ENCODE measurements around the gene DSCAML1. TPM values are rescaled to one million over a fixed set of nuclear protein-coding genes. Genes with fewer than 3 reads are reported as not detected.

Gene DSCAML1
- total RNA-seq, 1 donor from 2014 or later = 6.1 TPM

DNA sequence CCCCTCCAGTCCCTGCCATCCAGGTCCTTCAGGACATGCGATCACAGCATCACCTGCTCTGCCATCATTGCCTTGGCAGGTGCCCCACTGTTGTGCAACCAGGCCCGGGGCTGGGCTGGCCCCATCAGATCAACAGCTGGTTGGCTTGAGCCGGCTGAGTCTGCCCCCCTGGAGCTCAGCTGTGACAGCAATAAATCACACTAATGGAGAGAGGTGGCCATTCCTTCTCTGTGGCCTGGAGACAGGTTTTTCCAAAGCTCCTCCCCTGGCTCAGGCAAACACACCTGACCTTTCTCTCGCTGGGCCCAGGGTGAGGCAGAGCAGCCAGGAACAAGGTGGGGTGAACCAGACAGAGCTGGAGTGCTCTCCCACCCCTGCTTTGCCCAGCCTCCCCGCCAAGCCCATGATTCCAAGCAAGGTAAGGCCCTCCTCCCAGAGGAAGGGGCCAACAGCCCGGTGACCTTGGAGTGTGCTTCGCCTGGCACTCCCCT is 36.4 kb upstream of the DSCAML1 start:
- DNase-seq (ENCODE audit: low spot score in 2 of 2) (no peak), FAIRE-seq (no peak)

DNA sequence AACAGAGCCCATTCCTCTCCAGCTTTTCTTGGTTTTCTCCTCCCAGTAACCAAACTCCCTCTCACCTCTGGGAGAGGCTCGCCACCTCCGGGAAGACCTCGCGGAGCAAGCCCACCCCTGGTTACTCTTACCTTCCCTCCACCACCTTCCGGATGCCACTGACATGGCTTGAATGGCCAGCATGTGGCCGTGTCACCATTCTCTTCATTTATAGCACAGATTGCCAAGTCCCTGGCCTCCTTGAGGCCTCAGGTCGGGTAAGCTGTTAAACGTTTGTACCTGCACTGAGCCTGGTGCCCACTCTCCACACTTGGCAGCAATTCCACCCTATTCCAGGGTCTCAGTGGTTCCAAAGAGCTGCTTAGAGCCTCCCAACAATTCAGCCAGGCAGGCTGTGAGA is 35.5 kb upstream of the DSCAML1 start:
- no peak for FAIRE-seq

DNA sequence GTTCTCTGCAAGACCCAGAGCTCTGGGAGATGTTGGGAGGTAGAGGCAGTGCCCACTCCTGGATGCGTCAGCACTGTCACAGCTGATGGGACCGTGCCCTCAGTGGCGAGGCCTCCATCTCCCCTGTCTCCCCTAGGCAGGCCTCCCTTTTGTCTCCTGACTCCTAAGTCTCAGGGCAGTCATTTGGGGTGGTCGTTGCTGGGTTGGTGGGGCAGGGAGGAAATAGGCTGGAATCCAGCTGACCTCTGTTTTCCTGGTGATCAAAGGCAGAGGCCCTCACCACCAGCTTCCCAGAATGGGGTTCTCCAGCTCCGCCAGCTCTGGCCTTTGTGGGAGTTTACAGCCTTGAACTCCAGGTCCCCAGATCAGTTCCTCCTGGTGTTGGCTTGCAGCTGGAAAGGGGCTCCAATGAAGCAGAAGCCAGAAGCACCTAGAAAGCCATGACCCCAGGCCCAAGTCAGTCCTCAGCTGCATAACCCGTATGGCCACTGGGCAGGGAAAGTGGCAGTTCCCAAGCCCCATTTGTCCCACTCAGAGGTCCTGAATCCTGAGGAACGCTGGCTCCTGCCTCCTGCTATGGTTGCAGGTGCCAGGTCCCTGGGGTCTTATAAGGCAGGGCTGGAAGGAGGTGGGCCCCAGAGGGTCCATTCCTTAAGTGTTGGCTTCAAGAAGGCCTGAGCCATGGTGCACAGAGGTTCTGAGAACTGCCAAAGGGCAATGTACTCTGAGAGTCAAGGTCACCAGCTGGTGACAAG is 34.8 kb upstream of the DSCAML1 start:
- DNase-seq (ENCODE audit: low spot score in 2 of 2) = no peak
- no peak for FAIRE-seq

More for the DNA sequence above, 35.5 kb upstream of the DSCAML1 start:
- DNase-seq (ENCODE audit: low spot score in 2 of 2) = no peak

DNA sequence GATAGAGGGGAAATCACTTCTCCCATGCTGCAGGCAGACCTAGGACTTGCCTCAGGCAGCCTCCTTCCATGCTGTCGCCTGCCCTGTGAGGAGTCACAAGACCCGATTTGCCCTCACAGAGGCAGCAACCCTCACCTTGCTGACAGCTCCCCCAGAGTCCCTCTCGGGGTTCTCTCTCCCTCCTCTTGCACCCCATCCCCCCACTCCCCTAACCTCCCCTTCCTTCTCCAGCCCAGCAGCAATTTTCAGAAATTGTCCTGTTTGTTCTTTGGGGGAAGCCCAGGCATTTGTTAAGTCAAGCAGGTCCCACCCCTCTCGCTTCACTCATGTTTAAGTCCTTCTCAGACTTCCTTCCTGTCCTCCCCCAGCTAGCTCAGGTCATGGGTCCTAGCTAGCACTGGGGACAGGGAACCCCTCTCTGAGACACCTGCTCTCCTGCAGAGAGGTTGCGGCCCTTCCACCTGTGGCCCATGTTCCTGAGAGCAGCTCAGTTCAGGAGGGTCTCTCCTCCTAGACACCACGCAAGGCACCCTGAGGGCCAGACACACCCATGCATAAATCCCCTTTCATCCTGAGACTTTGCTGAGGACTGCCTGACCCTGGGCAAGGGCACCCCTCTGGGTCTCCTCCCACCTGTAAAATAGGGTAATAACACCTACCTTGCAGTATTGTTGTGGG is 33.8 kb upstream of the DSCAML1 start:
- FAIRE-seq (no peak), DNase-seq (ENCODE audit: low spot score in 2 of 2) (no peak)

DNA sequence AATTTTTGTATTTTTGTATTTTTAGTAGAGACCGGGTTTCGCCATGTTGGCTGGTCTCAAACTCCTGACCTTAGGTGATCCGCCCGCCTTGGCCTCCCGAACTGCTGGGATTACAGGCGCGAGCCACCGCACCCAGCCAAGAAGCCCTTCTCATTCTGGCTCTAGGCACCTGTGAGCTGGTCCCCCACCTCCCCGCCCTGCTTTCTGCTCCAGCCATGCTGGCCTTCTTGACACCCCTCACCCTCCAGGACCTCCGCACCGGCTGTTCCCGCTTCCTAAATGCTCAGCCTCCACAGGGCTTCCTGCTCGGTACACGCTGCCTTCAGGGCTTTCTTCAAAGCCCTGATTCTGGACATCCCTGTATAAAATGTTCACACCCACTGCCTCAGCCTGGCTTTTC is 33.1 kb upstream of the DSCAML1 start:
- no peak for DNase-seq (ENCODE audit: low spot score in 2 of 2)
- no peak for FAIRE-seq

DNA sequence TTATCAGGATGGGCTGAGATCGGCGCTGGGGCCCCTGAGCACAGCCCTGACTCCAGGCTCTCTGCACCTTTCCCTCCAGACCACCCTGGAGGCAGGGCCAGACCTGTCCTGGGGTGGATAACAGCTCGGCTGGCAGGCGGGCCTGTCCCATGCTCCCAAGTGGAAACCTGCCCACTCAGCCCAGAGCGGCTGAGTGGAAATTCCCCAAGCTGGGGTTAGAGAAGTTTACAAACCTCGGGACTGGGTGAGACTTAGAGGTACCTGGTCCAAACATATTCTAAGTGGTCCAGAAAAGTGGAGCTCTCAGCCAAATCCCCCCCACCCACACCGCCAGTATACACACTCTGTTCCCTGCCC is 32.3 kb upstream of the DSCAML1 start:
- DNase-seq (ENCODE audit: low spot score in 2 of 2) (no peak), FAIRE-seq (no peak)

DNA sequence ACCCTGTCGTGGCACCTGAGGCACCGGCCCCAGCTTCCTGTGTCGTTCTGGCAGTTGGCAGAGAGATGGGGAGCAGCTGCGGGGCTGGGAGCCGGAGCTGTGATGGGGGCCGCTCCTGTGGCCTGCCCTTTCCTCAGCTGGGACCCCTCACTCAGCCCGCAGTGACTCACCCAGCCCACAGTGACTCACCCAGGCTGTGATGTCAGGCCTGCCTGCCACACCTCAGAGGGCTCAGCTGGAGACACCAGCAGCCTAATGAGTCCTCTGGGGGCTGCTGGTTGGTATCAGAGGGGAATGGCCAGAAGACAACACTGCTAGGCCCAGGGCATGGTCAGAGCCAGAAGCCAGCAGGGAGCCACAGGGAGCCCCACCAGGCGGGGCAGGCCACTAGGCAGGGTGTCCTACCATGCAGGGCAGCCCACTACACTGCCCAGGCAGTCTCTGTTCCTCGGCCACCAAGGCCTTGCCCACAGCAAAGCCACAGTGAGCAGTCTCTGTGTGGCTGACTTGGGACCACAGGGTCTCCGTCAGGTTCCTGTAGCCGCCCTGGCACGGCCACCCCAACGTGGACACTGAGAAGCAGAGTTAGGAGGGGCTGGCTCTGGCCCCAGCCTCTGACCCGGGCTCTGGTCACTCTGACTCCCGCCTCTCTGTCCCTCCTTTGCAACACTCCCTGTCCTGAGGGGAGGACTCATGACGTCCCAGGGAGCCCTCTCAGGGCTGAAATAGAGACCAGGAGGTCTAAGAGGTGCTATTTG is 31.8 kb upstream of the DSCAML1 start:
- DNase-seq (ENCODE audit: low spot score in 2 of 2) = no peak
- no peak for FAIRE-seq

DNA sequence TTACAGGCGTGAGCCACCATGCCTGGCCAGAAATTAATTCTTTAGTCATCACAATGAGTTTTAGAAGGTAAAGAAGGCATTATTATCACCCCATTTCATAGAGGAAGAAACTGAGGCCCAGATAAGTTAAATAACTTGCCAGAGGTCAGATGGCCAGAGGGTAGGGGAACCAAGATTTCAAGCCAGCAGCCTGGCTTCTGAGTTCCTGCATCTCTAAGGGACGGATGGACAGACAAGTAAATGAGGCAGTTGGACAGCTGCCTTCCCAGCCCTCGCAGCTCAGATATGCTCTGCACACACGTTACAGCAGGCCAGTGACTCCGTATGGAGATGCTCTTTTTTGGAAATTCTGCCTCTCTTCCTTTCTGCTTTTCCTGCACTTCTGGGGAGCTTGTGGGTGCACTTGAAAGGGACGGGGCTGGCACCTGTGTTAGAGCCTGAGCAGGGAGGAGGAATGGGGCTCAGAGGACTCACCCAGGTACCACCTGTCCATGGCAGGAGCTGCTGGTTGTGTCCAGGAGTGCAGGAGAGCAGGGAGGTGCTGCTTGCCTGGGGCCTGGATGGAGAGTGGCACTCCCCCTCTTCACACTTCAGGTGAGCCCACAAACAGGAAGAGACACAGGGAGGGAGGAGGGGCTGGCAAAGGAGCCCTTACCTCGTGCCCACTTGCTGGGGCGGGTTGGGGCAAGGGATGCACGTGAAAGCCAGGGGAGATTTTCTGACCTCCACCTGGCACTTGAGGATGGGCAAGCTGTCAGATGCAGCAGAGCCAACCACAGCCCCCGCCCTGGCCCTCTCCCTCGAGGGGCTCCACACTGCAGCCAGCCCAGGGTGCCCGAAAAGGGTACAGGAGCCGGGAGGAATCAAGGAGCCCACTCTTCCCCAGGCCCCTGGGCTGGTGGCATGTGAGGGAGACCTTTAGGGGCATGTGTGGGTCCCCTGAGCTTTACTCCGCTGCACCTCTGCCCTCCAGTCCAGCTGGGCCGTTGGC is 30.8 kb upstream of the DSCAML1 start:
- DNase-seq (ENCODE audit: low spot score in 2 of 2) (no peak), FAIRE-seq (no peak)

DNA sequence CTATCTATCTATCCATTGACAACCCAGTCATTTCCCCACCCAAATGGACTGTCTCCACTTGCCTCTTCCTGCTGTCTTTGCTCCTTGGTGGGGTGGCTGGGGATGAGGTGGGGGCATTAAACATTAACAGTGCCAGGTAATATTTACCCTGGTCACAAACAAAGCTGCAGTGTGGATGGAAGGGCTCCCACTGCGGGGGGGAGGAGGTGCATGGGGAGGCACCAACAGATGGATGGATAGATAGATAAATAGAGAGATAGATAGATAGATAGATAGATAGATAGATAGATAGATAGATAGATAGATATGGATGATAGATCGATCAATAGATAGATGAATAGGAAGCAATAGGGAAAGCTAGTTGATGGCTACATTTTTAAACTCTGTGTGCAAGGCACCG is 29.8 kb upstream of the DSCAML1 start:
- FAIRE-seq (no peak), DNase-seq (ENCODE audit: low spot score in 2 of 2) (no peak)

DNA sequence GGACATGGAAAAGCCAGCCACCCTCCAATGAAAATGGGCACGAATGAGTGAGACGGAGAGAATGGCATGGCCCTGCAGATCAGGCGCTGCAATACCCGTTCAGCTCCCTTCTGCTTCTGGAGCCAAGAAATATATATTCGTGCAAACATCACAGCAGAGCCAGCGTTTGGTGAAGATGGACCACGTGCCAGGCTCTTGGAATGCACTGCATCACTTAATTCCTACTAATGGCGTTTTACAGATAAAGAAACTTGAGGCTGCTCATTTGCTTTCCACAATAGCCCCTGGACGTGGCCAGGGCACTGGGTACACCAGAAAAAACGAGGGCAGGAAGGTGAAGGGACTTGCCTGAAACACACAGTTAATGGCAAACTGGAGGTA is 29.2 kb upstream of the DSCAML1 start:
- no peak for DNase-seq (ENCODE audit: low spot score in 2 of 2)
- no peak for FAIRE-seq

DNA sequence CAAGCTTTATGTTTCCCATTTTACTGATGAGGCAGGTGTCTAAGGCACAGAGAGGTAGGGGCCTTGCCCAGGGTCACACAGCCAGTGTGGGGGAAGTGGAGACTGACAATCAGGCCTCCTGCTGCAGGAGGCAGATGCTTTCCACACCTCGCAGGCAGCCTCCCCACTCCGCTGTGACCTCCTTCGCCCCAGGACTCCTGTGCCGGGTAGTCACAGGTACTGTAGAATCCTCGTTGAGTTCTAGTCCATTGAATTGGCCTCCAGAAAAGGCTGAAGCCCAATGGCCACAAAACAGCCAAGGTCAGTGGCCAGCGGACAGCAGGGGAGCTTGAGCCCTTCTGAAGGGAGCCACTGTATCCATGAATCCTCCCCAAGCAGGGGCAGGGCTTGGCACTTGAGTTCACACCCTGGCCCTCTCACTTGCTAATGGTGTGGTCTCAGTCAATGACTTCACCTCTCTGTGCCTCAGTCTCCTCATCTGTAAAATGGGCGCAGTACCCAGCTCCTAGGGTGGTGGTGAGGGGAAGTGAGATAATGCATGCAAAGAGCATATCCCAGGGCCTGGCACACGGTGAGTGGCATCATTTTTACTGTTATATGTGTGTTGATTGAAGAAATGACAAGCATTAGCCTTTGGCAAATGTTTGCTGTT is 28.6 kb upstream of the DSCAML1 start:
- DNase-seq (ENCODE audit: low spot score in 2 of 2) = no peak
- no peak for FAIRE-seq

DNA sequence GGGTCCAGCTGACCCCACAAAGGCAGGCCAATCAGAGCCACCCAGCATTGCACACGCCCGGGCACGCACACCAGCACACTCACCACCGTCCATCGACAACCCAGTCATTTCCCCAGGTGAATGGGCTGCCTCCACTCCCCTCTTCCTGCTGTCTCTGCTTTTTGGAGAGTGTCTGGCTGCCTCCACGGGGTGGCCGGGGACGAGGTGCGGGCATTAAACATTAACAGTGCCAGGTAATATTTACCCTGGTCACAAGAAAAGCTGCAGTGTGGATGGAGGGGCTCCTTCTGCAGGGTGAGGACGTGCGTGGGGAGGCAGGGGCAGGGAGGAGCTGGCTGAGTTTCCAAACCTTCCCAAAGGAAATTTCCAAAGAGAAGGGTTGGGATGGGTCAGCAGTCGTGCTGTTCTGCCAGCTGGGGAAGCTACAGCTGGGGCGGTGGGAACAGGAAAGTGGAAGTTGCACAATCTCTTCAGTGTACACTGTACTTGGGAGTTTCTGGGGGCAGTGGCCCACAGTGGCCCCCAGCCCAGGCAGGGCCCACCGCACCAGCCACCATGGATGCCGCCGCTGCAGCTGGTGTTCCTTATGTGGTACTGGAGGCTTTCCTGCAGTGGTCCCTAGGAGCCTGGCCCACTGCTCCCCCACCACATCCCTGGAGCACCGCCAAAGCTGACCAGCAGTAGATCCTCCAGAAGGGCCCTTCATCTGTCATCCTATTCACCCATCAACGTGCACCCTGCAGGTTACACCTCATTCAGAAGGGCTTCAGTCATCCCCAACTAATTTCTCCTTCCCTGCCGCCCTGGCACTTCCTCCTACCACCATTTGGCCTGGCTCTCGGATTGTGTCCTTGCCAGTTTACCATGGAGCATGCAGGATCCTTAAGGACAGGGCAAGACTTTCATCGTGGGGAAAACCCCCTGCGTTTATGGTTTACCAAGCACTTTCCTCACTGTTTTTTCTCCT is 27.8 kb upstream of the DSCAML1 start, which contains the start of gene FXYD2:
FXYD2 (minus strand) TSS at position 174 of the 967 bp plus-strand sequence; CDS start at position 108, 66 bp downstream.
- no peak for FAIRE-seq
- DNase-seq (ENCODE audit: low spot score in 2 of 2) = no peak

DNA sequence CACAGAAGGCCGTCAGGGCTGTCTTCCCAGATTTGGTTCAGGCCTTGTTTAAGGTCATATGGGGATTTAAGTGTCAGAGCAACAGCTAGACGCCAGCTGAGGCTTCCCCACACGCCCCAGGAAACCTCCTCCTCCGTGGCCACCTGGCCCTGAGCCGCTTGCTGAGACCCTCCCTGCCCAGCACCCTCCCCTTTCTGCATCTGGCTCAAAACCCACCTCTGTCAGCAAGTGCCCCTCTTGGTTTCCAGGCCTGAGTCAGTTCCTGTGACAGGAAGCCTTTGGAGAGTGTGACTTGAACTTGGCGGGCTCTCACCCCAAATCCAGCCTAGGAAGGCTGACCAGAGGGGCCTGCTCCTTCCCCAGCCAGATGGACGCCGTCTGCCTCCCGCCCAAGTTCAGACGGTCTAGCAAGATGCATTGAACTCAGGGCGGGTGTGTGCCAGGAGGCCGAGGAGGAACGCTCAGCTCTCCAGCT is 27.0 kb upstream of the DSCAML1 start:
- no peak for DNase-seq (ENCODE audit: low spot score in 2 of 2)

DNA sequence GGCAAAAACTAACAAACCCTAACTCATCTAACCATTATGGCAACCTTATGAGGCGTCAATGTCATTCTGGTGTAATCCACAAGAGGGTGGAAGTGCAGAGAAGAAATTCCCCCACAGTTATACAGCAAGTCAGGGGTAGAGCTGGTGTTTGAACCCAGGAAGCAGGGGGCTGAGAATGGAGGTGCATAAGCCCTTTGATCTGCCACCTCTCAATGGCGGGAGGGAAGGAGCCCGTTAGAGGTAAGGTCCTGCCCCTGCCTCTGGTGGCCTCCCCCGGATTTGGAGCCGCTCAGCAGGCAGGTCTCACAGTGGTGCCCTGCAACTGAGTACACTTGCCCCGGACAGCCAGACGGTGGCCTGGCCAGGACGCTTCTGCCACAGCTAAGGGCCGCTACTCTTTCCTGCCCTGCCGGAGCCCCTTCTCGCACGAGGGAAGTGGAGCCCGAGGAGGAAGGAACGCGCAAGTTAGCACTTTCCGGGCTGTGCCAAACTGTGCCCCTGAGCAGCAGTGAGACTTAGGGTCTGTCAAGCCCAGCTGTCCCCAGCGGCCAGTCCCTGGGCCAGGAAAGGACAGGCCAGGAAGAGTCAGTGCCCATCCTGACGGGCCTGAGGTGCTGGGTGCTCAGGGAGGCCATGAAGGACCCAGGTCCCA is 26.4 kb upstream of the DSCAML1 start:
- DNase-seq (ENCODE audit: low spot score in 2 of 2) = no peak
- FAIRE-seq = no peak

More for the DNA sequence above, 27.0 kb upstream of the DSCAML1 start:
- no peak for FAIRE-seq

DNA sequence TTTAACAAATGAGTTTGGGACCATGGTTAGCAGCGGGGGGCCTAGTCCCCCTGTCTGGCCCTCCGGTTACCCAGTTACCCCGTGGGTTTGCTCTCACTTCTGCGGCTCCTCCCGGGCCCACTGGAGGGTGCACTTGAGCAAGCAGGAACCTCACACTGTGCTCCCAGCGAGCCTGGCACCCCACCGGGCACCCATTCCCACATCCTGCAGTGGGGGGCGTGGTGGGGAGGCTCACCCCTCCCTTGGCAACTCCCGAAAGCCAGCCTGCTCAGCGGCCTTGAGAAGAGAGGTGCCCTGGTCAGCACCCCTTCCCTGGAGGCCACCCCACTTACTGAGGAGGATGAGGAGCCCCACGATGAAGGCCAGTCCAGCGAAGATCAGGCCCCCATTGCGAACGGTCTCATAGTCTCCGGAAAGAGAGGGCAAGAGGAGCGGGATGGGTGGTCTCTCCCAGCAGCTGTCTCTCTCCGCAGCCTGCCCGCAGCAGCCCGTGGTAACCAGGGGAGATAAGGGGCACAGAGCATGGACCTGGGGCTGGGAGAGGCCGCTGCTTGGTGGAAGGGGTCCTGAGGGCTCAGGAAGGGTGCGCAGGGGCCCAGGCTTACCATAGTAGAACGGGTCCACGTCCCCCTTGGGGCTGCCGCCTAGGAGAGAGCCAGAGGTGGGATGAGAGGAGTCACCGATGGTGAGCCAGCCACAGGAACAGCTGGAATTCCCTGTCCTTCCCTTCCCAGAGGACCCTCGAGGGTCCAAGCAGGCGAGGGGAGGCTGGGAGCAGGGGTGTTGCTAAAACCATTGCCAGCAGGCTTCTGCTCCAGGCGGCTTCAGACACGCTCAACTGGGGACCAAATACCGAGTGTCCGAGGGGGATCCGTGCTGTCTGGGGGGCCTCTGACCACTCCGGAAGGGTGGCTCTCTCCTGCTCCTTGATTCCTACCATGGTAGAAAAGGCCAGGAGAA is 25.3 kb upstream of the DSCAML1 start:
- no peak for FAIRE-seq
- peak in 1 of 2 donors; percentile 64 for DNase-seq (ENCODE audit: low spot score in 2 of 2)

DNA sequence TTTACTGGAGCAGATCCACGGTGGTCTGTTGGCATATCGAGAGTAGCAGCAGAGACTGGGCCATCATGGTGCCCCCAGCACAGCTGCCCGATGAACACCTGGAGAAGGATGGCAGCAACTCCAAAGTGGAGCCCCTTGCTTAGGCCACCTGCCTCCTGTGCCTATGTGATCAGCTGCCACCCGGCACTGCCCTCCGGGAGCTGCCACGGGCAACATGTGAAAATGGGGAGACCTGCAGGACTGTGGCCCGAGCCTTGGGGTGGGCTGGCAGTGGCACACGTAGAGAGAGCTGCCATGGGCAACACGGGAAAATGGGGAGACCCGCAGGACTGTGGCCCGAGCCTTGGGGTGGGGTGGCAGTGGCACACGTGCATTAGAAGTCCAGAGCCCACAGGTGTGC is 24.4 kb upstream of the DSCAML1 start:
- DNase-seq (ENCODE audit: low spot score in 2 of 2) (no peak), FAIRE-seq (no peak)

DNA sequence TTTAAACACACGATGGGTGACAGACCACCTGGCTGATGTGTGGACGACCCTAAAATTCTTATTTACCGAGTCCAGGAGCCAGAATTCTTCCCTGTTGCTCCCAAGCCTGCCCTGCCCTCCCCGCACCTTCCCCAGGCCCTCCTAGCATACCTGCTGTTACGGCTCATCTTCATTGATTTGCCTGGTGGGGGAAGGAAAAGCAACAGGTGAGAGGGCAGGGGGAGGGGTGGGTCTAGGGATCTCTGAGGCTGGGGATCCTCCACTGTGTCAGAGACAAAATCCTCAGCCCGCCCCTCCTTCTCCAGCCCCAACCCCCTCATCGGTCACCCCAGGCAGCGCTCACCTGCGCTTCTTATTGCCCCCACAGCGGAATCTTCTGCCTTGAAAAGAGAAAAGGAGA is 23.5 kb upstream of the DSCAML1 start:
- DNase-seq (ENCODE audit: low spot score in 2 of 2) = no peak

More for the DNA sequence above, 23.5 kb upstream of the DSCAML1 start:
- FAIRE-seq = no peak
